ENCODE data around the gene PNMA8A.

- TF ChIP-seq CTCF (IDR thresholded peaks at IDR 0.05) = peak; percentile 18 to 73 (median 29)
- TF ChIP-seq POLR2A (IDR thresholded peaks at IDR 0.05) = no peak
Observed at GRCh38 chr19:46431824-46432223, 39.5 kb downstream of the PNMA8A start.
